Tibial nerve (tissue), 4 donors: ENCODE measurements around the gene TGFBI. TPM values are rescaled to one million over a fixed set of nuclear protein-coding genes. Genes with fewer than 3 reads are reported as not detected.
A peak's percentile ranks its signal among the peaks of the same experiment; 100 is the strongest.

Source experiments
- DNase-seq, 2 donors: peaks; one replicate each; pipeline ENCODE4 v3.0.0-alpha.2; 2019; ENCODE audit warnings: low spot score in 2 of 2
- H3K27ac ChIP-seq, 4 donors: fragments of 200-600 bp; sonication (generic) in 3 of 4; one replicate each; pipeline ENCODE4 v1.5.1; 2017 to 2019; ENCODE audit warnings: mild to moderate bottlenecking in 1 of 4
- H3K27me3 ChIP-seq, 2 donors: fragments of 200-600 bp; sonication (generic) in 1 of 2; one replicate each; pipeline versions ENCODE4 v1.5.1 to v1.6.0; 2017 to 2019
- H3K36me3 ChIP-seq, 3 donors: fragments of 200-600 bp; sonication (generic); one replicate each; pipeline ENCODE4 v1.5.1; 2018 to 2019
- H3K4me1 ChIP-seq, 4 donors: fragments of 200-600 bp; sonication (generic) in 3 of 4; one replicate each; pipeline ENCODE4 v1.5.1; 2017 to 2019
- H3K4me3 ChIP-seq, 4 donors: fragments of 200-600 bp; sonication (generic) in 3 of 4; one replicate each; pipeline ENCODE4 v1.5.1; 2017 to 2019; ENCODE audit warnings: mild to moderate bottlenecking in 1 of 4, moderate library complexity in 1 of 4
- H3K9me3 ChIP-seq, 4 donors: fragments of 200-600 bp; sonication (generic) in 3 of 4; one replicate each; pipeline ENCODE4 v1.5.1; 2017 to 2019
- EP300 ChIP-seq, 2 donors: sonication (generic); formaldehyde crosslinking; IDR thresholded peaks; one replicate each; pipeline ENCODE4 v1.6.1; 2017; ENCODE audit warnings: antibody characterized with exemption in 2 of 2, mild to moderate bottlenecking in 1 of 2
- POLR2A ChIP-seq, 2 donors: fragments of 450-650 bp; IDR thresholded peaks; one replicate each; pipeline ENCODE4 v1.6.1; 2017; ENCODE audit warnings: antibody characterized with exemption in 2 of 2, mild to moderate bottlenecking in 2 of 2, moderate library complexity in 2 of 2
- WGBS, 2 donors: methylation state at CpG; one replicate each; pipeline ENCODE4 v1.1.5; 2018; 5-methylcytosine and 5-hydroxymethylcytosine counted together
- total RNA-seq, 4 donors: library from RNA; depleted of rRNA; stranded (reverse); fragments of >200 nt; gene quantifications; one replicate each; pipeline ENCODE4 v1.1.0, GENCODE V29; 2016
- TF ChIP-seq, protein P1 (sequence below), 5 experiments: fragments of 200-600 bp in 3 of 5; fragments of 450-650 bp in 2 of 5; sonication (generic) in 3 of 5; IDR thresholded peaks; one replicate each; pipeline ENCODE4 v1.5.1; 2016 to 2019; ENCODE audit warnings: antibody characterized with exemption in 5 of 5, mild to moderate bottlenecking in 3 of 5, moderate library complexity in 2 of 5

Gene TGFBI
- total RNA-seq, 4 donors from 2014 or later = 158 to 291 (median 212) TPM

DNA sequence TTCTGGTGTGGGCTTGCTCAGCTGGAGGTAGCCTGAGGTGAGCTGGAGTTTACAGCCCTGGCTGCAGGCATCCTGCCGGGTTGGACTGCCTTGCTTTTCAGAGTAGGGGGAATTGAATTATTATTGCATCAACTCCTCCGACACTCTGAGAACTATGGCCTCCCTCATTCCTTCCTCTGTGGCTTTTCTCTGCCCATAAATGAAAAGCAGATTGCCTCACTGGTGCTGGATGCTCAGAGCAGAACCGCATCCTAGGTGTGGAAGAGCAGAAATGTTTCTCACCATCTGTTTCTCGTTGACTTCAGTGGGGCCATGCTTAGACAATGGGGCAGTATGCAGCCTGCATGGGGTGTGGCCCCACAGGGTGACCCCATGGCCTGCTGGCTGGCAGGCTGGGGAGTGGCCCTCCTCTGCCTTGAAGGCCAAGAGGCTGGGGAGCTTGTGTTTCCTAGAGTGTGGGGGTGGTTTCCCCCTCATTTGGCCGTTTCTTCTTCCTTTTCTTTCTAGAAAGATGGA is 27.3 kb upstream of the TGFBI start:
- no peak overlapping the region for H3K4me3 ChIP-seq
- peak overlapping the region in 2 of 4 donors; percentile 63 to 70 for H3K27ac ChIP-seq
- H3K9me3 ChIP-seq = no peaks in the 10 kb centered on the region
- no peaks in the 10 kb centered on the region for H3K36me3 ChIP-seq
- peaks cover 0 to 26% (median 7%) of the 10 kb centered on the region in 4 donors for H3K4me1 ChIP-seq
- peak in 1 of 2 donors; percentile 44 for DNase-seq
- TF ChIP-seq EP300 (IDR thresholded peaks at IDR 0.05) = peak in 1 of 2 donors; percentile 79
- TF ChIP-seq, protein P1, sequence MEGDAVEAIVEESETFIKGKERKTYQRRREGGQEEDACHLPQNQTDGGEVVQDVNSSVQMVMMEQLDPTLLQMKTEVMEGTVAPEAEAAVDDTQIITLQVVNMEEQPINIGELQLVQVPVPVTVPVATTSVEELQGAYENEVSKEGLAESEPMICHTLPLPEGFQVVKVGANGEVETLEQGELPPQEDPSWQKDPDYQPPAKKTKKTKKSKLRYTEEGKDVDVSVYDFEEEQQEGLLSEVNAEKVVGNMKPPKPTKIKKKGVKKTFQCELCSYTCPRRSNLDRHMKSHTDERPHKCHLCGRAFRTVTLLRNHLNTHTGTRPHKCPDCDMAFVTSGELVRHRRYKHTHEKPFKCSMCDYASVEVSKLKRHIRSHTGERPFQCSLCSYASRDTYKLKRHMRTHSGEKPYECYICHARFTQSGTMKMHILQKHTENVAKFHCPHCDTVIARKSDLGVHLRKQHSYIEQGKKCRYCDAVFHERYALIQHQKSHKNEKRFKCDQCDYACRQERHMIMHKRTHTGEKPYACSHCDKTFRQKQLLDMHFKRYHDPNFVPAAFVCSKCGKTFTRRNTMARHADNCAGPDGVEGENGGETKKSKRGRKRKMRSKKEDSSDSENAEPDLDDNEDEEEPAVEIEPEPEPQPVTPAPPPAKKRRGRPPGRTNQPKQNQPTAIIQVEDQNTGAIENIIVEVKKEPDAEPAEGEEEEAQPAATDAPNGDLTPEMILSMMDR (IDR thresholded peaks at IDR 0.05) = no peak
- H3K27me3 ChIP-seq = no peaks in the 10 kb centered on the region
- WGBS, 2 donors = 34% methylated on average over 5 of the region's 5 CpGs

- H3K4me3 ChIP-seq = no peak overlapping the region
- H3K27ac ChIP-seq = no peak overlapping the region
- H3K36me3 ChIP-seq = no peaks in the 10 kb centered on the region
- TF ChIP-seq EP300 (IDR thresholded peaks at IDR 0.05) (no peak), POLR2A (IDR thresholded peaks at IDR 0.05) (no peak)
- TF ChIP-seq, protein P1 (IDR thresholded peaks at IDR 0.05) = no peak
- no peaks in the 10 kb centered on the region for H3K27me3 ChIP-seq
- H3K9me3 ChIP-seq = no peaks in the 10 kb centered on the region
- 92 to 95% methylated on average over 3 of the region's 3 CpGs for WGBS, 2 donors
- H3K4me1 ChIP-seq = peaks cover 0 to 31% (median 7%) of the 10 kb centered on the region in 4 donors
- DNase-seq = no peak
Observed at GRCh38 chr5:136004436-136004835, 24.4 kb upstream of the TGFBI start.

GRCh38 chr5:136005476-136005875 is 23.3 kb upstream of the TGFBI start:
- no peak for DNase-seq
- Histone ChIP-seq H3K4me1 (peaks cover 0 to 29% (median 7%) of the 10 kb centered on the region in 4 donors), H3K27me3 (no peaks in the 10 kb centered on the region), H3K27ac (peak overlapping the region in 1 of 4 donors; percentile 77), H3K36me3 (no peaks in the 10 kb centered on the region), H3K4me3 (no peak overlapping the region), H3K9me3 (no peaks in the 10 kb centered on the region)
- WGBS, 2 donors = 78 to 82% methylated on average over 9 of the region's 9 CpGs
- TF ChIP-seq EP300 (IDR thresholded peaks at IDR 0.05) = no peak
- TF ChIP-seq POLR2A (IDR thresholded peaks at IDR 0.05) = no peak
- TF ChIP-seq, protein P1 (IDR thresholded peaks at IDR 0.05) = no peak

DNA sequence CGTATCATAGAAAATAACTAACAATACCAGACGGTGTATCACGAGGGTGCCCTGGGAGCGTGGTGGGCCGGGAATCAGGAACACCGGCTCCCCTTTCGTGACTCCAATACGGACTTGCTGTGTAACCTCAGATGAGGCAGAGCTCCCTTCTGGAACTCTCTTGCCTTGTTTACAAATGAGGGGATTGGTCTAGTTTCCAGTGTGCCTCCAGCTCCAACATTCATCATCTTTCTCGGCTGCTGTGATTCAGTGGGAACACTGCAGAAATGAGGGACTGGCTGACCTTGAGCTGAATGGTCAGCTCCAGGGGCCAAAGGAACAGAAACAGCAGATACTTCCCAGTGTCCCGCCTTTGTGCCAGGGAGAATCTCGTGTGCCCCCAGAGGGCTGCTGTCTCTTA is 22.6 kb upstream of the TGFBI start:
- Histone ChIP-seq H3K4me1 (peaks cover 0 to 27% (median 8%) of the 10 kb centered on the region in 4 donors), H3K27me3 (no peaks in the 10 kb centered on the region), H3K36me3 (no peaks in the 10 kb centered on the region), H3K4me3 (no peak overlapping the region), H3K27ac (peak overlapping the region in 1 of 4 donors; percentile 77), H3K9me3 (no peaks in the 10 kb centered on the region)
- no peak for DNase-seq
- 46 to 62% methylated on average over 11 of the region's 11 CpGs for WGBS, 2 donors
- TF ChIP-seq EP300 (IDR thresholded peaks at IDR 0.05) (no peak), POLR2A (IDR thresholded peaks at IDR 0.05) (no peak)
- TF ChIP-seq, protein P1 (IDR thresholded peaks at IDR 0.05) = no peak

GRCh38 chr5:136006761-136007251 is 22.0 kb upstream of the TGFBI start:
- peak overlapping the region in 2 of 4 donors; percentile 28 to 77 for H3K27ac ChIP-seq
- no peak for DNase-seq
- H3K9me3 ChIP-seq = no peaks in the 10 kb centered on the region
- H3K4me3 ChIP-seq = no peak overlapping the region
- peaks cover 0 to 26% (median 6%) of the 10 kb centered on the region in 4 donors for H3K4me1 ChIP-seq
- no peak for TF ChIP-seq POLR2A (IDR thresholded peaks at IDR 0.05)
- no peak for TF ChIP-seq EP300 (IDR thresholded peaks at IDR 0.05)
- TF ChIP-seq, protein P1 (IDR thresholded peaks at IDR 0.05) = no peak
- no peaks in the 10 kb centered on the region for H3K36me3 ChIP-seq
- H3K27me3 ChIP-seq = no peaks in the 10 kb centered on the region
- WGBS, 2 donors = 82 to 91% methylated on average over 7 of the region's 7 CpGs
